CD4-positive, alpha-beta T cell treated with Interleukin-17A for 4 hours (primary cell): ENCODE measurements around the gene DPH3.

ENCODE experiments used
- DNase-seq: peaks from one replicate; pipeline ENCODE4 v3.0.0-alpha.2; 2020; ENCODE audit warnings: mixed read lengths

The DPH3 gene

GRCh38 chr3:16227566-16227965 is 37.2 kb downstream of the DPH3 start:
- DNase-seq: no peak

DNA sequence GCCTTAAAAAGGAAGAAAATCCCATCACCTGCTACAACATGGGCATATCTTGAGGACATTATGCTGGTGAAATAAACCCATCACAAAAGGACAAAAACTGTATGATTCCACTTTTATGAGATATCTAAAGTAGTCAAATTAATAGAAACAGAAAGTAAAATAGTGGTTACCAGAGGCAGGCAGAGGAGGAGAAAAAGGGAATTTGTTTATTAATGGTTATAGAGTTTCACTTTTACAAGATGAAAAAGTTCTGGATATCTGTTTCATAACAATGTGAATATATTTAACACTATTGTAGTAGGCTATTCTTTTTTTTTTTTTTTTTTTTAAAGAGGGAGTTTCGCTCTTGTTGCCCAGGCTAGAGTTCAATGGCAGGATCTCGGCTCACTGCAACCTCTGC is 40.4 kb downstream of the DPH3 start:
- DNase-seq: no peak

GRCh38 chr3:16222547-16222946 is 42.2 kb downstream of the DPH3 start:
- no peak for DNase-seq

- no peak for DNase-seq
Observed at GRCh38 chr3:16221990-16222389, 42.8 kb downstream of the DPH3 start.

GRCh38 chr3:16219777-16220176 is 45.0 kb downstream of the DPH3 start:
- no peak for DNase-seq

- no peak for DNase-seq
Observed at GRCh38 chr3:16216373-16216935, 48.3 kb downstream of the DPH3 start.

- DNase-seq: no peak
Observed at GRCh38 chr3:16214366-16214765, 50.4 kb downstream of the DPH3 start.

- no peak for DNase-seq
Observed at GRCh38 chr3:16211176-16211904, 53.4 kb downstream of the DPH3 start.
